NOMO-1 treated with dmso at 0.1 percent for 144 hours (cell line): ENCODE results near the gene RALGDS.
"Not testable (repeated sequence)": the region's sequence is repeated elsewhere in the genome, so short reads cannot be mapped to it uniquely, and the experiment has no call there.

Source experiments
- DNase-seq: peaks from one replicate; lab custom pipeline; 2025; ENCODE audit not compliant: unreplicated experiment; lab: John Stamatoyannopoulos, UW

RALGDS gene

DNA sequence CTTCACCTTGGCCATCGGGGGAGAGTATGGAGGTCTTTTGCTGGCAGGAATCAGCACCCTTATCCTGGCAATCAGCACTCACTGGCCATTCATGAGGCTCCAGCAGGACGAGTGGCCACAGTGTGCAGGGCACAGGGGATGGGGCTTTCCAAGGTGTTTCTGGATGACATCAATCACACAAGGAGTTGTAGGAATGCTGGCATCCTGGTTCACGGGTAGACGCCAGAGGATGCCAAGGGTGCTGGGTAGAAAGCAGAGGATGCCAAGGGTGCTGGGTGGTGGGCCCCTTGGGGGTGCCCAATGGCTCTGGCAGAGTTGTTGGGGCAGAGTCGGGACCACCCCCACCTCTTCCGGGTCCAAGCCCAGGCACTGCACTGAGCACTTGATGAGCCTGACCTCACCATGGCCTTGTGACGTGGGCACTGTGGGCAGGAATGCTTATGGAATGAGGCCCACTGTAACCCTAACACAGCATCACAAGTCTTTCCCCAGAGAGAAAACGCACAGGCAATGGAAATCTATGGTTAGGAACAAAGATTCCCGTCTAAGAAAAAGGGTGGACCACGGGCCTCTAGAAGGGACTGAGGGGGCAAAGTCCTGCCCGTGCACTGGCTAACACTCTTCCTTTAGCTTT lies 30.2 kb downstream of the RALGDS start:
- DNase-seq, result no peak

DNA sequence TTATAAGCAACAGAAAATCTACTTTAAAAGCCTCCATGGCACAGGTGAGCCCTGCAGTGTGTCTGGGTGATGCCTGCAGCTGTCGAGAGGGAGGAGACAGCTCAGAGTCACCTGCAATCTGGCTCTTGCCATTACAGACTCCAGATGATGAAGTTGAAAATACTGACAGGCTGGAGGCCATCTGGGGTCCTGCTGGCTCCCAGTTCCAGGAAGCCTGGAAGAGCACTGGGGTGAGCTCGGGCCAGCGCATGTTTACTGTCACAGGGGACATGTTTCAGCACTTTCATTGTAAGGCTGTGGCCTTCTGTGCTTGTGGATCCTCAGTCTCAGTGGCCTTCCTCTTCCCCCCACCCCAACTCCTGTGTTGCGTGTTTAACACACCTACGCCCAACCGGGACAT lies 30.9 kb downstream of the RALGDS start:
- no peak for DNase-seq

DNA sequence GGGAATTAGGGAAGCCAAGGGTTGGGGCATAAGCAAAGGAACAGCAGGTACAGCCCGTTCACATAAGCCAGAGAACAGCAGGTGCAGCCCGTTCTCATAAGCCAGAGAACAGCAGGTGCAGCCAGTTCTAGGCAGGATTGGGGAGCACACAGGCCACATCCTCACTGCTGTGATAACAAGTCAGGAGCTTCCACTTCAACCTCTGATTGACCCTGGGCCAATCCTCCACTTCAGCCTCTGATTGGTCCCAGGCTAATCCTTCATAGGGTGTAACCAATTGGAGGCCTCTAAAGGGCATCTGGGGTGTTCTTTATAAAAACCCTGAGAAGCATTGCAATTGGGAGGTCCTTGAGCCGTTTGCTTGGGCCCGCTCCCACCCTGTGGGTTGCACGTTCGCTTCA lies 31.8 kb downstream of the RALGDS start:
- DNase-seq, result no peak

DNA sequence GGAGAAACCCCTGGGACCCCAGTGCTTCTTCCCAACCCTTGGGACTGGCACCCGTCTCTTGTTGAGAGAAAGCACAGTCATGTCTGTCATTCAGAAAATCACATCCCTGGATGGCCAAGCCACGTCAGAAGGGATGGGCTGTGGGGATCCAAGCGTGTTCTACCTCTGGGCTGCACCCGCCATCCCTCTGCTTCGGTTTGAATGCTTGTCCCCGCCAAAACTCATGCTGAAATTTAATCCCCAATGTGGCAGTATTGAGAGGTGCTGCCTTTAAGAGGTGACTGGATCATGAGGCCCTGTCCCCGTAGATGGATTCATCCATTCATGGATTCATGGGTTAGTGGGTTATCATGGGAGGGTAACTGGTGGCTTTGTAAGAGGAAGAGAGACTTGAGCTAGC lies 32.3 kb downstream of the RALGDS start:
- no peak for DNase-seq

DNA sequence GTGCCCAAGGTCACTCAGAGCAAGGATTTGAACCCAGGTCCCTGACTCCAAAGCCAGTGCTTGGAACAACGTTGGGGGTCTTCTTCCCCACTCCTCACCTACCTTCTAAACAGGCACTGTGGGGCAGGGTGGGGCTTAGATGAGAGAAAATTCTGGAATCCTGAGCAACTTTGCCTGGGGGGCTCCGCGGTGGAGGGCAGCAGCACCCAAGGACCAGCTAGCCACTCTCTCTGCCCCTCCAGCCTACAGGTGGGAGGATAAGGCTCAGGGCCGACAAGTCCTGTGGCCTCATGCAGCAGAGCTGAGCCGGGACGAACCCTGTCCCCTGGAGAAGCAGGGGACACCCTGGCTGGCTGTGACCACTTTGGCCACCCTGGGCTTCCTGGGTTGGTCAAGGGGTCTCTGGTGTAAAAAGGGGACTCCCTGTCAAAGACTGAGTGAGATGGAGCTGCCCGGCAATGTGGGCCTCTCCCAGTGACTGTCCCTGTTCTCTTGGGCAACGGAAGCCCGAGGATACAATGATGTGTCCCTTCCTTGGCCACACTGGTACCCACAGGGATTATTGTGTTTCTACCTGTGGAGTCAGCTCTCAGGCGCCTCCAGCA lies 32.8 kb downstream of the RALGDS start:
- no peak for DNase-seq

DNA sequence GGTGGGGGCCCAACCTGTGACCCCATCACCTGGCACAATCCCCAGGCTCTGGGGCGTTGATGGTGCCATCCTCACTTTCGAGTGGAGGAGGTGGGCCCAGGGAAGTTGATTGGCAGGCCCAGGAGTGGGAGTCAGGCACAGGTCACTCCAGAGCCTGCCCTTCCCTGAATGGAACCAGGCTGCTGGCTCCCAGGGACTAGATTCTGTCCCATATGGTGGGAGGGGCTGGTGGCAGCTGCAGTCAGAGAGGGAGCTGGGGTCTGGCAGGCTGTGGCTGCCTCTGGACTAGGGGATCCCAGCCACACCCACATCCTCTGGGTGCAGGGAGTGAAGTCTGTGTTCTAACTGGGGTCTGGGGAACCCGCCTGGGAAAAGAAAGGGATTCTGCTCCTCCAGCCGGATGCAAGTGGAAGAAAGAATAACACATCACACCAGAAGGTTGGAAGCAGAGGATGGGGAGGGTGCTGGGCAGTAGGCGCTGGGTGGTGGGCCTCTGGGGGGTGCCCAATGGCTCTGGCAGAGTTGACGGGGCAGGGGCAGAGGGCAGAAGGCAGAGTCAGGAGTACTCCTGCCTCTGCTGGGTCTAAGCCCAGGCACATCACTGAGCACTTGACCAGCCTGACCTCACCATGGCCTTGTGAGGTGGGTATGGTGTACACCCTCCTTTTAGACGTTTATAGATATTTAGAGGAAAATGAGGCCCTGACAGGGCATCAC lies 33.5 kb downstream of the RALGDS start:
- DNase-seq, result no peak

DNA sequence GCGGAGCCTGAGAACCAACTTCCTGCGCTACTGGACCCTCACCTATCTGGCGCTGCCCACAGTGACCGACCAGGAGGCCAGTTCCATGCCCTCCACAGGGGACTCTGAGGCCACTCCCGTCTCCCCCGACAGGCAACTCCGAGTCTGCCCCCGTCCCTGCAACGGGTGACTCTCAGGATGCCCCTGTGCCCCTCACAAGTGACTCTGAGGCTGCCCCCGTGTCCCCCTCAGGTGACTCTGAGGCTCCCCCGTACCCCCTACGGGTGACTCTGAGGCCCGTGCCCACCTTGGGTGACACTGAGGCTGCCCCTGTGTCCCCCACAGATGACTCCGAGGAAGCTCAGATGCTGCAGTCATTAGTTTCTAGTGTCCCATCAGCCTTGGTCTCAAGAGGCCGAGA lies 34.1 kb downstream of the RALGDS start:
- DNase-seq, result no peak

DNA sequence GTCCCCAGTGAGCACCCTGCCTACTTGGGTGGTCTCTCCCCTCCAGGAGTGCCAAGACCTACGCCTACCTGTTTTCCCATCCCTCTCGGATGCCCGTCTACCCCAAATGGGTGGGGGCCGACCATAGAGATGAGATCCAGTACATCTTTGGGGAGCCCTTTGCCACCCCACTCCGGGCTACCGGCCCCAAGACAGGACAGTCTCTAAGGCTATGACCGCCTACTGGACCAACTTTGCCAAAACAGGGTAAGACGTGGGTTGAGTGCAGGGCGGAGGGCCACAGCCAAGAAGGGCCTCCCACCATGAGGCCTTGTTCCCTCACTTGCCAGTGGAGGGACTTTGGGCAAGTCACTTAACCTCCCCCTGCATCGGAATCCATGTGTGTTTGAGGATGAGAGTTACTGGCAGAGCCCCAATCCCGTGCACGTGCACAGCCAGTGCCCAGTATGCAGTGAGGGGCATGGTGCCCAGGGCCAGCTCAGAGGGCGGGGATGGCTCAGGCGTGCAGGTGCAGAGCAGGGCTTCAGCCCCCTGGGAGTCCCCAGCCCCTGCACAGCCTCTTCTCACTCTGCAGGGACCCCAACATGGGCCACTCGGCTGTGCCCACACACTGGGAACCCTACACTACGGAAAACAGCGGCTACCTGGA lies 34.7 kb downstream of the RALGDS start:
- not testable (repeated sequence) for DNase-seq

DNA sequence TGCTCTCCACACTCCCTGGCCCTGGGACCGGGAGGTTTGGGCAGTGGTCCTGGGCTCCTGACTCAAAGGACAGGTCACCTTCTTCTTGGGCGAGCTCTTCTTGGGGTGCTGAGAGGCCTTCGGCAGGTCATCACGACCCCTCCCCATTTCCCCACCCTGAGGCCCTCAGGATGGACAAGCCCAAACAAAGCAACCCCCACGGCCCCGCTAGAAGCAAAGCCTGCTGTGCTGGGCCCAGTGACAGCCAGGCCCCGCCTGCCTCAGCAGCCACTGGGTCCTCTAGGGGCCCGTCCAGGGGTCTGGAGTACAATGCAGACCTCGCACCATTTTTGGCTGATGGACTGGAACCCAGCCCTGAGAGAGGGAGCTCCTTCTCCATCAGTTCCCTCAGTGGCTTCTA lies 37.4 kb downstream of the RALGDS start:
- not testable (repeated sequence) for DNase-seq

DNA sequence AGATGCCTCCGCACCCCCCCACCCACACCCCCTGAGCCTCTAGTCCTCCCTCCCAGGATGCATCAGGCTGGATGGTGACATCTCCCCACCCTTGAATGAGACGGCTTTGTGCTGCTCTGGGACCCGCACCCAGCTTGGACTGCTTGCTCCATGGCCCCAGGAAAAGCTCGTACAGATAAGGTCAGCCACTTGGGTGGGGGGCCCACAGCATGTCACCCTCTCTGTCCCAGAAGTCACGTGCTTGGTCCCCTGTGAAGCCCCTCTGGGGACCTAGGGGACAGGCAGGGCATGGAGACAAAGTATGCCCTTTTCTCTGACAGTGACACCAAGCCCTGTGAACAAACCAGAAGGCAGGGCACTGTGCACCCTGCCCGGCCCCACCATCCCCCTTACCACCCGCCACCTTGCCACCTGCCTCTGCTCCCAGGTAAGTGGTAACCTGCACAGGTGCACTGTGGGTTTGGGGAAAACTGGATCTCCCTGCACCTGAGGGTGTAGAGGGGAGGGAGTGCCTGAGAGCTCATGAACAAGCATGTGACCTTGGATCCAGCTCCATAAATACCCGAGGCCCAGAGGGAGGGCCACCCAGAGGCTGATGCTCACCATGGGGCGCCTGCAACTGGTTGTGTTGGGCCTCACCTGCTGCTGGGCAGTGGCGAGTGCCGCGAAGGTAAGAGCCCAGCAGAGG lies 38.9 kb downstream of the RALGDS start:
- not testable (repeated sequence) for DNase-seq

DNA sequence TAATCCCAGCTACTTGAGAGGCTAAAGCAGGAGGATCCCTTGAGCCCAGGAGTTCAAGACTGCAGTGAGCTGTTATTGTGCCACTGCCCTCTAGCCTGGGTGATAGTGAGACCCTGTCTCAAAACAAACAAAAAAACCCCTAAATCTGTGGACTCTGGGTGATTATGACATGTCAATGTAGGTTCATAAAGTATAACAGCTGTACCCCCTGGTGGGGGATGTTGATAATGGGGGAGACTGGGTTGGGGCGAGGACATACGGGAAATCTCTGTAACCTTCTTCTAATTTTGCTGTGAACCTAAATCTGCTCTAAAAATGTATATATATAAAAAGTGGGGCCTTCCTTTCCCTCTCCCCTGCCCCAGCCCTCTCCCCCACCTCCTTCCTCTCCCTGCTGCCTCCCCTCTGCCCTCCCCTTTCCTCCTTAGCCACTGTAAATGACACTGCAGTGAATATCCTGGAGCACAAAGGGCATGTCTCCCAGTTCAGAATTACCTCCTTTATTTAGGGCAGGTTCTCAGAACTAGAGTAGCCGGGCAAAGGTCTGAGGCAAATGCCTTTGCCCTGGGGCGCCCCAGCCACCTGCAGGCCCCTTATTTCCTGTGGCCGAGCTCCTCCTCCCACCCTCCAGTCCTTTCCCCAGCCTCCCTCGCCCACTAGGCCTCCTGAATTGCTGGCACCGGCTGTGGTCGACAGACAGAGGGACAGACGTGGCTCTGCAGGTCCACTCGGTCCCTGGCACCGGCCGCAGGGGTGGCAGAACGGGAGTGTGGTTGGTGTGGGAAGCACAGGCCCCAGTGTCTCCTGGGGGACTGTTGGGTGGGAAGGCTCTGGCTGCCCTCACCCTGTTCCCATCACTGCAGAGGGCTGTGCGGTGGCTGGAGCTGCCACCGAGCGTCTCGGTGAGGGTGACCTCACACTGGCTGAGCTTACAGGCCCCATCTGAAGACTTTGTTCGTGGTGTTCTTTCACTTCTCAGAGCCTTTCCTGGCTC lies 40.0 kb downstream of the RALGDS start:
- not testable (repeated sequence) for DNase-seq

DNA sequence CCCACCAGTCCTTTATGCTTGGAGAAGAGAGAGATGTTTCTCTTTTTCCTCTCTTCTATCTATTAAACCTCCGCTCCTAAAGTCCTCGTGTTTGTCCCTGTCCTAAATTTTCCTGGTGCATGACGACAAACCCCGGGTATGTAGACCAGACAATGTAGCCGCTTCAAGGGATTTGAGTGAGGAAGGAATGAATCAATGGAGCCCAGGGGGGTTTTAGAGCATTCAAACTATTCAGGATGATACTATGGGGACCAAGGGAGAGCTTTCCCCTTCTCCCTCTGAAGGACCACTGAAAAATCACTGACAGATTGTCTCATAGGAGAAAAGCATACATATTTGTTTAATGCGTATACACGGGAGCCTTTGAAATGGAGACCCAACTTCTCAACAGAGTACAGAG lies 40.9 kb downstream of the RALGDS start:
- no peak for DNase-seq

DNA sequence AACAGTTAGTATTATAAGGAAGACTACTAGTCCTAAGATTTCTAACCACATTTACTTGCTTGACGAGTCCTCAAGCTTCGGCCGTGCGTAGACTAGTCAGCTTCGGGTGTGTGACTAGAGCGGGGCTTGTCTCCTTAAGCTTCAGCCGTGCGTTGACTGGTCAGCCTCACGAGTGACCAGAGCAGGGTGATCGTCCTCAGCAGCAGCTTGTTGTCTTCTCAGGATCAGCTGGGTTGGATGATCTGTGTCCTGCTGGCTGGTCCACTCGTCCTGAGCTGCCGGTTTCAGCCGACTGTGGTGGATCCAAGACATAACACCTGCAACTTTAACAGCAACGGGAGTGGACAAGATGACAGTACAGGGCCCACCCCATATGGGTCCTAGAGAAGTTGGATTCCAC lies 42.6 kb downstream of the RALGDS start:
- DNase-seq, result no peak

DNA sequence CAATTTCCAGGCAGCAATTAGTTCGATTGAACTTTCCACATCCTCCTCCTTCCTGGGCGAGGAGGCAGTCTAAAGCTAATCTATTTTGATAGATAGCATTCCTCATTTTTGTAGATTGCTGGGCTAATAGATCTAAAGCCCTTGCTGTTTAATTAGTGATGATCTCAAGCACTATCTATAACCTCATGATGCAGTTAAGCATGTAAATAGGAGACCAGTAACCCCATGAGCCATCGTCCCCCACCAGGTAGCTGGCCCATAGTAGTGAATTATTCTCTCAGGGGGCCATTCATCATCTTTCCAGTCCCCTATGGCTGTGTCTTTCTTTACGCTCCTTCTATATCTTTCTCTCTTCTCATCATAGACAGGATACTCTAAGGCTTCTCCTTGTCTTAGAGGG lies 44.3 kb downstream of the RALGDS start:
- no peak for DNase-seq

DNA sequence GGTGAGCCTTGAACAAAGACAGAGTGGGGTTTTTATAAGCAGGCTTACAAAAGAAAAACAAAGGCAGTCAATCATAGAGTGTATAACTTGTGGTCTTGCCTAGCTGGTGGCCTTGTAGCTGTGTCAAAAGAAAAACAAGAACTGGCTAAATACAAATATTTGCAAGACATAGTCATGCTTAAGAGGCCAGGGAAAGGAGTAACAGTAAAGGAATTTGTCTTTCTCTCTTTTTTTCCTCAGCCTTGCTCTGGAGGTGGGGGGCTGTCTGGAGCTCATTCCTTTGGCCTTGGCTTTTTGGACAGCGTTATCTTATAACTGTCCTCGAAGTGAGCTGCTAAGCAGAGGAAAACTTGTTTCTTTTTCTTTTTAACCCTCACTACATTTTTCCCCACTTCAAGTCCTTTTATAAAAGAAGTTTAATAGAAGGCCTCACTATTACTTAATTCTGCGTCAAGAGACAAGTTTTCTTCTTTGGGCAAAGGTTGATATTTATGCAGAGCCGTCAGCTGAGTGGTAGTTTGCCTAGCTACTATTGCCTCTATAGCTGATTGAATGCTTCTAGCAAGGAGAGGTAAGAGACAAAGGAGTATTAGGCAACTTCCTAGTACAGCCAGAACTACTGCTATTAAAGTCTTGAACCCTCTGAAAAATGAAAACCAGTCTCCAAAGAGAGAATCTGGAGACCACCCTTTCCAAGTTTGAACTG lies 45.0 kb downstream of the RALGDS start:
- no peak for DNase-seq

DNA sequence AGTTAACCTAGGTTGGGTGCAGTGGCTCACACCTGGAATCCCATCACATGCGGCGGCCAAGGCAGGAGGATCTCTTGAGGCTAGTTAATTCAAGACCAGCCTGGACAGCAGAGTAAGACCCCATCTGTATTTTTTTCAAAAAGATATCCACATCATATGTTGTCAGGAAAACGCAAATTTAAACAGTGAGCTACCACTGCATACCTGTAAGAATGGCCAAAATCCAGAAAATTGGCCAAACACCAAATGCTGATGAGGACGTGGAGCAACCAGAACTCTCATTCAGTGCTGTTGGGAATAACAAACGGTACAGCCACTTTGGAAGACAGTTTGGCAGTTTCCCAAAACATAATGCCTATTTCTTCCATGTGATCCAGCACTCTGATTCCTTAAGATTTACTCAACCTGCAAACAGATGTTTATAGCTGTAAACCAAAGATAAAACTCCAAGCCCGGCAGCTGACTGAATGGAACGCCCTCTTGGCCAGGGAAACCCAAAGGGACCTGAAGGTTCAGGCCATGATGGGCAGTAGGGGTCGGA lies 46.9 kb downstream of the RALGDS start:
- DNase-seq, result no peak

DNA sequence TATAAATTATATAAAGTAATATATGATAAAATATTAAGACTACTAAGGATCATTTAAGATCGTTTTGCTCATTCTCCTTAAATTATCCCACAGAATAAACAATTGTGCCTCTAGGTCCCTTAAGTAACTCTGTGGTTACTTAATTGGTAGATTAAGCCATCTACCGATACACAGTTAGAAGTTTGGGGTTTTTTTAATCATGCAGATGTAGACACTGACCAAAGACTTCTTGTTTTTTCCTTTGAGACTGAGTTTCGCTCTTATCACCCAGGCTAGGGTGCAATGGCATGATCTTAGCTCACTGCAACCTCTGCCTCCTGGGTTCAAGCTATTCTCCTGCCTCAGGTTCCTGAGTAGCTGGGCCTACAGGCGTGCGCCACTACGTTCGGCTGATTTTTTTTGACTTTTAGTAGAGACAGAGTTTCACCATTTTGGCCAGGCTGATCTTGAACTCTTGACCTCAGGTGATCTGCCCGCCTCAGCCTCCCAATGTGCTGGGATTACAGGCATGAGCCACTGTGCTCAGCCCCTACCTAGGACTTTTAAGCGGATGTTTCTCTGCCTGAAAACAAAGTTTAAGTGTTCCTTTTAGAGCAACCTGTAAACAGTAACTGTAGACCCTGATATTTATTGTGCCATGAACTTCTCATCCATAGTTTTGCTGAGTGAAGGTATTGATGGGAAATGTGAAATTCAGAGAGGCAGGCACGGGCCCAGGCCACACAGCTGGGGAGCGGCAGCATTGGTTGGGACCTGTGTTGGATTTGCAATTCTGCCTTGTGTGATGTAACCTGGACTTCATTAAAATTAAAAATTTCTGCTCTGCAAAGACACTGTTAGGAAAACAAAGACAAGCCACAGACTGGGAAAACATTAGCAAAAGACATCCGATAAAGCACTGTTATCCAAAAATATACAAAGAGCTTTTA lies 47.7 kb downstream of the RALGDS start:
- DNase-seq, result peak; percentile 89

DNA sequence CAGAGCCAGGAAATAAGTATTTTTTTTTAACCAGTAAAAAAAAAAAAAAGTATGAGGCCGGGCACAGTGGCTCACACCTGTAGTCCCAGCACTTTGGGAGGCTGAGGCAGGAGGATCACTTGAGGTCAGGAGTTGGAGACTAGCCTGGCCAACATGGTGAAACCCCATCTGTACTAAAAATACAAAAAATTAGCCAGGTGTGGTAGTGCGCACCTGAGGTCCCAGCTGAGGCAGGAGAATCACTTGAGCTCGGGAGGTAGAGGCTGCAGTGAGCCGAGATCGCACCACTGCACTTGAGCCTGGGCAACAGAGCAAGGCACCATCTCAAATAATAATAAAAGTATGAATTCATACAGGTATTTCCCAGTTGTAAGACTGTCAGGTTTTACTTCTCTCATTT lies 48.8 kb downstream of the RALGDS start:
- not testable (repeated sequence) for DNase-seq
